HepG2 (cell line): Measurements from ENCODE around the gene CCND1. TPM values are rescaled to one million over a fixed set of nuclear protein-coding genes. Genes with fewer than 3 reads are reported as not detected.

ENCODE experiments used
- ATAC-seq: fragments of 200-7000 bp; cut with Tn5 transposase; 3 replicates; pipeline ENCODE4 v1.9.1; 2020; ENCODE audit warnings: mild to moderate bottlenecking, moderate library complexity
- BruUV-seq: library from RNA; stranded (reverse); fragments of 400-500 nt; replicated peaks from 2 replicates; lab custom pipeline; 2021; lab: Mats Ljungman, UMichigan
- CTCF ChIA-PET: fragments of 300-600 bp; formaldehyde crosslinking; extraction: SDS; loops from one replicate; lab custom pipeline; 2021; ENCODE audit warnings: low total read pairs, inconsistent platforms, low intra/inter-chr PET ratio; lab: Yijun Ruan, JAX
- POLR2A ChIA-PET: fragments of 350-600 bp; sonication (Branson Sonifier 250); formaldehyde crosslinking; loops from one replicate; lab custom pipeline; 2020; ENCODE audit warnings: antibody characterized with exemption, inconsistent platforms; lab: Yijun Ruan, JAX
- DNase-seq: peaks from one replicate; pipeline ENCODE4 v3.0.0-alpha.2; 2015; ENCODE audit warnings: low spot score
- FAIRE-seq: peaks from 3 replicates; lab custom pipeline; 2011; peaks lifted over from hg19 to GRCh38; lab: Jason Lieb, UNC
- H2AFZ ChIP-seq: one replicate; pipeline ENCODE4 v1.6.1; 2011; ENCODE audit warnings: low read length, inconsistent platforms
- H3K27ac ChIP-seq: fragments of 300-600 bp; 3 replicates; pipeline ENCODE4 v1.8.0; 2011; ENCODE audit warnings: mixed run types, mild to moderate bottlenecking, mixed read lengths, low read length, inconsistent platforms; ENCODE audit not compliant: insufficient read depth; ENCODE audit errors: extremely low read length
- H3K27me3 ChIP-seq, 2 experiments: fragments of 200-600 bp in 1 of 2; 2 replicates in 1 of 2; 3 replicates in 1 of 2; pipeline versions ENCODE4 v1.6.0 to v1.8.0; 2011; ENCODE audit warnings: low read length in 2 of 2, mild to moderate bottlenecking in 2 of 2, moderate library complexity in 2 of 2, inconsistent platforms in 1 of 2; ENCODE audit not compliant: insufficient read depth in 2 of 2, control insufficient read depth in 1 of 2
- H3K36me3 ChIP-seq, 2 experiments: fragments of 200-600 bp in 1 of 2; replicated peaks in 1 of 2; 2 replicates in 1 of 2; 3 replicates in 1 of 2; pipeline versions ENCODE4 v1.5.1 to v1.8.0; 2011; ENCODE audit warnings: low read length in 2 of 2, inconsistent platforms in 1 of 2; ENCODE audit not compliant: insufficient read depth in 2 of 2, control insufficient read depth in 1 of 2
- H3K4me1 ChIP-seq: 2 replicates; pipeline ENCODE4 v1.5.1; 2012; ENCODE audit warnings: low read length, inconsistent platforms; ENCODE audit not compliant: insufficient read depth
- H3K4me2 ChIP-seq: 2 replicates; pipeline ENCODE4 v1.6.0; 2011; ENCODE audit warnings: low read depth, low read length, inconsistent platforms
- H3K4me3 ChIP-seq, 3 experiments: fragments of 200-600 bp in 1 of 3; sonication (generic), shearing (Covaris generic) in 1 of 3; replicated peaks in 1 of 3; 2 replicates each; pipeline ENCODE4 v1.5.1; 2011 to 2016; ENCODE audit warnings: low read length in 3 of 3, inconsistent platforms in 2 of 3, low read depth in 2 of 3, mild to moderate bottlenecking in 2 of 3, control low read depth in 1 of 3, mixed read lengths in 1 of 3; ENCODE audit not compliant: insufficient read depth in 1 of 3
- H3K79me2 ChIP-seq: one replicate; pipeline ENCODE4 v1.6.1; 2011; ENCODE audit warnings: low read length, inconsistent platforms; ENCODE audit not compliant: insufficient read depth
- H3K9ac ChIP-seq: 2 replicates; pipeline ENCODE4 v1.6.0; 2011; ENCODE audit warnings: mild to moderate bottlenecking, low read depth, low read length, inconsistent platforms; ENCODE audit not compliant: insufficient read depth
- H3K9me3 ChIP-seq: 2 replicates; pipeline ENCODE4 v1.5.1; 2012; ENCODE audit warnings: mild to moderate bottlenecking, low read length
- H4K20me1 ChIP-seq: 2 replicates; pipeline ENCODE4 v1.6.0; 2011; ENCODE audit warnings: inconsistent platforms, mild to moderate bottlenecking, low read length, moderate library complexity; ENCODE audit not compliant: insufficient read depth
- AGO2 ChIP-seq: fragments of 200-400 bp; formaldehyde crosslinking; optimal IDR thresholded peaks from 2 replicates; pipeline ENCODE3; 2017; ENCODE audit warnings: mild to moderate bottlenecking, low read depth, low read length, moderate library complexity
- GLI4 ChIP-seq: sonication (generic); formaldehyde crosslinking; IDR thresholded peaks from 2 replicates; pipeline ENCODE4 v1.5.1; 2020; ENCODE audit warnings: missing genetic modification reagents, mild to moderate bottlenecking, moderate library complexity, borderline replicate concordance
- HNRNPK ChIP-seq: fragments of 200-400 bp; formaldehyde crosslinking; IDR thresholded peaks from 2 replicates; pipeline ENCODE4 v1.6.1; 2018; ENCODE audit warnings: low read length, low read depth, moderate library complexity, mild to moderate bottlenecking; ENCODE audit not compliant: poor library complexity, severe bottlenecking
- HNRNPL ChIP-seq: fragments of 200-400 bp; formaldehyde crosslinking; IDR thresholded peaks from 2 replicates; pipeline ENCODE4 v1.6.1; 2017; ENCODE audit warnings: mild to moderate bottlenecking, low read depth, low read length
- KMT2B ChIP-seq: IDR thresholded peaks from 2 replicates; pipeline ENCODE4 v1.6.1; 2016; ENCODE audit warnings: missing genetic modification reagents, missing compliant biosample characterization
- POLR2AphosphoS2 ChIP-seq: IDR thresholded peaks from 2 replicates; pipeline ENCODE4 v1.6.1; 2011; ENCODE audit warnings: low read depth, low read length, improper control_type of control experiment
- POLR2G ChIP-seq: fragments of 200-400 bp; formaldehyde crosslinking; IDR thresholded peaks from 2 replicates; pipeline ENCODE4 v1.6.1; 2018; ENCODE audit warnings: mild to moderate bottlenecking, low read depth, low read length, moderate library complexity
- RBFOX2 ChIP-seq: fragments of 200-400 bp; formaldehyde crosslinking; IDR thresholded peaks from 2 replicates; pipeline ENCODE4 v1.6.1; 2017; ENCODE audit warnings: low read depth, mild to moderate bottlenecking, low read length
- RBM22 ChIP-seq: fragments of 200-400 bp; formaldehyde crosslinking; optimal IDR thresholded peaks from 2 replicates; pipeline ENCODE3; 2017; ENCODE audit warnings: mild to moderate bottlenecking, low read length, moderate library complexity
- SRSF4 ChIP-seq: fragments of 200-400 bp; formaldehyde crosslinking; IDR thresholded peaks from one replicate; pipeline ENCODE4 v1.6.1; 2018; ENCODE audit warnings: mild to moderate bottlenecking, low read depth, low read length, moderate library complexity; ENCODE audit not compliant: poor library complexity, severe bottlenecking
- ZBTB33 ChIP-seq: sonication (generic); formaldehyde crosslinking; IDR thresholded peaks from 2 replicates; pipeline ENCODE4 v1.4.0; 2020; ENCODE audit warnings: missing genetic modification reagents
- ZNF281 ChIP-seq: sonication (generic); formaldehyde crosslinking; IDR thresholded peaks from 2 replicates; pipeline ENCODE4 v1.4.0; 2020; ENCODE audit warnings: missing genetic modification reagents, borderline replicate concordance
- WGBS: methylation state at CpG from one replicate; pipeline ENCODE4 v1.1.6; 2017; ENCODE audit warnings: low lambda C conversion rate; 5-methylcytosine and 5-hydroxymethylcytosine counted together
- in situ Hi-C: cut with HindIII; loops from 2 replicates; pipeline ENCODE4 v1.10.0; 2017; ENCODE audit warnings: low pct_unique_long_range_greater_than_20kb; ENCODE audit not compliant: extremely low pct_ligation_motif_present
- intact Hi-C: fragments of 100-400 bp; cut with micrococcal nuclease; formaldehyde crosslinking; loops from one replicate; pipeline ENCODE4 v1.10.0; 2022; ENCODE audit not compliant: unreplicated experiment
- polyA plus RNA-seq, 8 experiments: library from polyadenylated mRNA; depleted of rRNA in 3 of 8; stranded (reverse) in 7 of 8; unstranded in 1 of 8; fragments of >200 nt; fragmentation: Illumina TruSeq in 4 of 8; extraction: Trizol in 4 of 8; gene quantifications; 2 replicates each; pipeline versions ENCODE4 v1.2.1 to v1.2.3, GENCODE V29; 2011 to 2016; ENCODE audit warnings: low read depth in 4 of 8, missing spikeins in 1 of 8, mixed read lengths in 1 of 8; ENCODE audit not compliant: insufficient read depth in 1 of 8
- total RNA-seq, 5 experiments: library from RNA; depleted of rRNA; stranded (reverse); fragments of >200 nt; fragmentation: Illumina TruSeq; extraction: Trizol; gene quantifications; 2 replicates each; pipeline ENCODE4 v1.2.3, GENCODE V29; 2016; ENCODE audit warnings: low read depth in 1 of 5

The CCND1 gene
- total and polyA plus RNA-seq, 2 of the 13 experiments (the other 11 are each of a cell fraction or from before 2014, with no cell fraction given), result 107 to 136 TPM

- FAIRE-seq (no peak), ATAC-seq (no peak), DNase-seq (no peak)
- H3K79me2 ChIP-seq, result peaks cover 33% of the 10 kb centered on the region
- in situ Hi-C loops, result loop anchor here (25.0 kb wide), 1 partner anchor 209 kb away; no protein-coding TSS in a partner anchor
- no peak overlapping the region for H3K27ac ChIP-seq
- WGBS, result 95% methylated on average over 17 of the region's 32 CpGs
- no peaks in the 10 kb centered on the region for H3K27me3 ChIP-seq
- H3K36me3 ChIP-seq, result peaks cover 38 to 73% of the 10 kb centered on the region in 2 experiments
- no TSS peak for BruUV-seq
- H2AFZ ChIP-seq, result no peak overlapping the region
- H4K20me1 ChIP-seq, result peaks cover 43% of the 10 kb centered on the region
- H3K9ac ChIP-seq, result no peak overlapping the region
- TF ChIP-seq RBFOX2 (peak; percentile 89), ZBTB33 (CRISPR knock-in tag) (peak; percentile 53; the same call in 1 of the 2 replicates), RBM22 (peak; percentile 78), GLI4 (CRISPR knock-in tag) (no peak), POLR2AphosphoS2 (peak; percentile 64; the same call in 1 of the 2 replicates), KMT2B (no peak), AGO2 (peak; percentile 97), ZNF281 (no peak), POLR2G (peak; percentile 47; the same call in 1 of the 2 replicates), HNRNPL (0 out of 2 replicates have a peak, but pooled peaks have one; percentile 45), HNRNPK (peak; percentile 38), SRSF4 (peak; percentile 4)
- TF ChIP-seq, all 625 proteins: peak for 9
- ChIA-PET POLR2A (interaction anchor here (1.3 to 5.5 kb wide), 2 partner anchors 11 to 28 kb away, joined by 4 to 40 read pairs; partner anchors contain the start of gene LTO1), CTCF (interaction anchor here (4.1 kb wide), 1 partner anchor 24 kb away, joined by 26 read pairs; no protein-coding TSS in a partner anchor)
- intact Hi-C loops, result loop anchor here (10.0 kb wide), 2 partner anchors 152 to 542 kb away; no protein-coding TSS in a partner anchor
- Histone ChIP-seq H3K4me2 (no peak overlapping the region), H3K9me3 (no peaks in the 10 kb centered on the region), H3K4me3 (no peak overlapping the region), H3K4me1 (peaks cover 35% of the 10 kb centered on the region)
Measured at GRCh38 chr11:69646493-69647389, 5.8 kb downstream of the CCND1 start.
